CD4-positive, alpha-beta T cell treated with Interleukin-15 for 4 hours (primary cell): ENCODE measurements around the gene TECTA.

ENCODE experiments used
- DNase-seq: peaks from one replicate; pipeline ENCODE4 v3.0.0-alpha.2; 2020; ENCODE audit warnings: low spot score

The TECTA gene

GRCh38 chr11:121127809-121128208 is 26.8 kb downstream of the TECTA start:
- DNase-seq = no peak

GRCh38 chr11:121129362-121130340 is 28.6 kb downstream of the TECTA start:
- DNase-seq = no peak

- no peak for DNase-seq
Observed at GRCh38 chr11:121131656-121132055, 30.6 kb downstream of the TECTA start.

GRCh38 chr11:121132211-121132976 is 31.4 kb downstream of the TECTA start:
- DNase-seq = no peak

GRCh38 chr11:121134741-121135312 is 33.8 kb downstream of the TECTA start:
- no peak for DNase-seq

GRCh38 chr11:121137005-121137404 is 36.0 kb downstream of the TECTA start:
- DNase-seq = no peak

GRCh38 chr11:121138259-121138658 is 37.2 kb downstream of the TECTA start:
- DNase-seq = no peak

- DNase-seq = no peak
Observed at GRCh38 chr11:121140369-121140768, 39.3 kb downstream of the TECTA start.

GRCh38 chr11:121141066-121141465 is 40.0 kb downstream of the TECTA start:
- no peak for DNase-seq

- no peak for DNase-seq
Observed at GRCh38 chr11:121143921-121144320, 42.9 kb downstream of the TECTA start.

- no peak for DNase-seq
Observed at GRCh38 chr11:121144723-121145122, 43.7 kb downstream of the TECTA start.

GRCh38 chr11:121145826-121146225 is 44.8 kb downstream of the TECTA start:
- no peak for DNase-seq

GRCh38 chr11:121149116-121149515 is 48.1 kb downstream of the TECTA start:
- DNase-seq = no peak

- no peak for DNase-seq
Observed at GRCh38 chr11:121151207-121151688, 50.2 kb downstream of the TECTA start.

GRCh38 chr11:121152764-121153163 is 51.7 kb downstream of the TECTA start:
- no peak for DNase-seq

GRCh38 chr11:121153472-121153871 is 52.4 kb downstream of the TECTA start:
- DNase-seq = no peak

GRCh38 chr11:121154486-121155314 is 53.7 kb downstream of the TECTA start:
- DNase-seq = no peak

- DNase-seq = no peak
Observed at GRCh38 chr11:121157756-121158155, 56.7 kb downstream of the TECTA start.

- no peak for DNase-seq
Observed at GRCh38 chr11:121159741-121160140, 58.7 kb downstream of the TECTA start.

GRCh38 chr11:121161349-121161917 is 60.4 kb downstream of the TECTA start:
- DNase-seq = no peak

- DNase-seq = no peak
Observed at GRCh38 chr11:121163658-121164308, 62.7 kb downstream of the TECTA start.
